ENCODE measurements around the gene SNRK. TPM values are rescaled to one million over a fixed set of nuclear protein-coding genes. Genes with fewer than 3 reads are reported as not detected.

Gene SNRK
- total RNA-seq, 1 donor from 2014 or later, result 44.3 TPM

GRCh38 chr3:43365601-43366305 lies 79.4 kb downstream of the SNRK start:
- no peaks in the 10 kb centered on the region for H3K27me3 ChIP-seq
- no peak overlapping the region for H3K27ac ChIP-seq
- TF ChIP-seq, protein P1, sequence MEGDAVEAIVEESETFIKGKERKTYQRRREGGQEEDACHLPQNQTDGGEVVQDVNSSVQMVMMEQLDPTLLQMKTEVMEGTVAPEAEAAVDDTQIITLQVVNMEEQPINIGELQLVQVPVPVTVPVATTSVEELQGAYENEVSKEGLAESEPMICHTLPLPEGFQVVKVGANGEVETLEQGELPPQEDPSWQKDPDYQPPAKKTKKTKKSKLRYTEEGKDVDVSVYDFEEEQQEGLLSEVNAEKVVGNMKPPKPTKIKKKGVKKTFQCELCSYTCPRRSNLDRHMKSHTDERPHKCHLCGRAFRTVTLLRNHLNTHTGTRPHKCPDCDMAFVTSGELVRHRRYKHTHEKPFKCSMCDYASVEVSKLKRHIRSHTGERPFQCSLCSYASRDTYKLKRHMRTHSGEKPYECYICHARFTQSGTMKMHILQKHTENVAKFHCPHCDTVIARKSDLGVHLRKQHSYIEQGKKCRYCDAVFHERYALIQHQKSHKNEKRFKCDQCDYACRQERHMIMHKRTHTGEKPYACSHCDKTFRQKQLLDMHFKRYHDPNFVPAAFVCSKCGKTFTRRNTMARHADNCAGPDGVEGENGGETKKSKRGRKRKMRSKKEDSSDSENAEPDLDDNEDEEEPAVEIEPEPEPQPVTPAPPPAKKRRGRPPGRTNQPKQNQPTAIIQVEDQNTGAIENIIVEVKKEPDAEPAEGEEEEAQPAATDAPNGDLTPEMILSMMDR (IDR thresholded peaks at IDR 0.05), result no peak
- H3K4me1 ChIP-seq, result peaks cover 0 to 3% of the 10 kb centered on the region in 2 donors
- H3K9me3 ChIP-seq, result no peaks in the 10 kb centered on the region
- DNase-seq (ENCODE audit: low spot score in 2 of 2), result no peak
- H3K36me3 ChIP-seq, result peaks cover 7 to 13% of the 10 kb centered on the region in 2 donors
- H3K4me3 ChIP-seq, result no peak overlapping the region
- intact Hi-C loops (cut with DNase I), result no loop called here

- DNase-seq (ENCODE audit: low spot score in 2 of 2), result no peak
- peaks cover 7 to 13% of the 10 kb centered on the region in 2 donors for H3K36me3 ChIP-seq
- TF ChIP-seq, protein P1 (IDR thresholded peaks at IDR 0.05), result no peak
- H3K27me3 ChIP-seq, result no peaks in the 10 kb centered on the region
- peaks cover 0 to 3% of the 10 kb centered on the region in 2 donors for H3K4me1 ChIP-seq
- H3K27ac ChIP-seq, result no peak overlapping the region
- H3K9me3 ChIP-seq, result no peaks in the 10 kb centered on the region
- intact Hi-C loops (cut with DNase I), result no loop called here
- no peak overlapping the region for H3K4me3 ChIP-seq
Measured at GRCh38 chr3:43366481-43366880, 80.1 kb downstream of the SNRK start.

- Histone ChIP-seq H3K36me3 (peaks cover 7 to 13% of the 10 kb centered on the region in 2 donors), H3K4me1 (peaks cover 0 to 3% of the 10 kb centered on the region in 2 donors), H3K9me3 (no peaks in the 10 kb centered on the region), H3K27me3 (no peaks in the 10 kb centered on the region), H3K27ac (no peak overlapping the region), H3K4me3 (no peak overlapping the region)
- TF ChIP-seq, protein P1 (IDR thresholded peaks at IDR 0.05), result no peak
- intact Hi-C loops (cut with DNase I), result no loop called here
- DNase-seq (ENCODE audit: low spot score in 2 of 2), result no peak
Measured at GRCh38 chr3:43366885-43367284, 80.5 kb downstream of the SNRK start.

DNA sequence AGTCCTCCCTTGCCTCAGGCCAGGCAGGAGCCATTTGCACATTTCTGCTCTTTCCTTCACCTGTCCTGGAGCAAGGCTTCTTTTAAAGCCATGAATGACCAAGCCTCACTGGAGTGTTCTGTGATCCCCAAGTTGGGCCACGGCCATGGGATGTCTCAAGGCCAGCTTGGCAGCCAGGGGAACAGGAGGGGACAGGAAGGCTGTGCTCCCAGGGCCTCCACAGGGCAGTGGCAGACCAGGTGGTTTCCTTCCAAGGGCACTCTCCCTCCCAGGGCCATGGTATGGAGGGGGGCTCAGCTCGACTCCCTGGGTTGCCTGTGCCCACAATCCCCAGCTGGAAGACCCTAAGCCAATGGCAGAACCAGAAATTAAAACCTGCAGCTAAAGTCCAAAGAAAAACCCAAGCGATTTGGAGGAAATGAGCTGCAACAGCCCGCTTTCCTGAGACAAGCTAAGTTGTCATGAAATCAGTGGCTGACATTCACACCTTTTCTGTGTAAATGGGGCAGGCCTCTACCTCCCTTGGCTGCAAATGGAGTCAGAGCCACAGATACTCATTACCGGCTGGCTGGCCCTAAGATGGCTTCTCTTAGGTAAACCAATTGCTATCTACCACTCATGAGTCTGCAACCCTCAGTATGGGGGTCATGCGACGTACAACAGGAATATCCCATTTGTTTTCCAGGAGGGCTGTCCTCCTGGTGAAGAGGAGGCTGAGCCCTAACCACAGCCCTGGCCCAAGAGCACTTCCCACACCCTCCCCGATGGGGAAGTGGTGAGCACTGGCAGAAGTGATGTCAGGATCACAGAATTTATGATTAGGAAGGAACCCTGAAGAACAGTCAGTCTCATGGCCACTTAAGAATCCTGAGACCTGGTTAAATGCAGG lies 83.3 kb downstream of the SNRK start:
- TF ChIP-seq, protein P1 (IDR thresholded peaks at IDR 0.05), result no peak
- peaks cover 7 to 13% of the 10 kb centered on the region in 2 donors for H3K36me3 ChIP-seq
- DNase-seq (ENCODE audit: low spot score in 2 of 2), result no peak
- H3K27ac ChIP-seq, result no peak overlapping the region
- H3K9me3 ChIP-seq, result no peaks in the 10 kb centered on the region
- H3K4me3 ChIP-seq, result no peak overlapping the region
- no peaks in the 10 kb centered on the region for H3K27me3 ChIP-seq
- peaks cover 0 to 3% of the 10 kb centered on the region in 2 donors for H3K4me1 ChIP-seq
- intact Hi-C loops (cut with DNase I), result no loop called here

GRCh38 chr3:43370293-43370980 lies 84.1 kb downstream of the SNRK start:
- Histone ChIP-seq H3K4me3 (no peak overlapping the region), H3K9me3 (no peaks in the 10 kb centered on the region), H3K4me1 (peaks cover 0 to 3% of the 10 kb centered on the region in 2 donors), H3K36me3 (peaks cover 5 to 6% of the 10 kb centered on the region in 2 donors), H3K27me3 (no peaks in the 10 kb centered on the region), H3K27ac (no peak overlapping the region)
- intact Hi-C loops (cut with DNase I), result no loop called here
- DNase-seq (ENCODE audit: low spot score in 2 of 2), result no peak
- TF ChIP-seq, protein P1 (IDR thresholded peaks at IDR 0.05), result no peak
